Calu3 (cell line): ENCODE data around the gene BMPR1B. TPM values are rescaled to one million over a fixed set of nuclear protein-coding genes. Genes with fewer than 3 reads are reported as not detected.

Source experiments
- BruUV-seq: library from RNA; stranded (reverse); fragments of 400-500 nt; replicated peaks from 2 replicates; lab custom pipeline; 2021; lab: Mats Ljungman, UMichigan
- CTCF ChIA-PET: fragments of 300-600 bp; sonication (Branson Sonifier 250); formaldehyde crosslinking; loops from one replicate; lab custom pipeline; 2022; ENCODE audit warnings: antibody characterized with exemption; lab: Charles Lee
- DNase-seq: peaks from one replicate; pipeline ENCODE4 v3.0.0; 2022
- H3K27ac Mint-ChIP-seq: one replicate; pipeline ENCODE4 v1.8.0; 2022; ENCODE audit warnings: mixed read lengths; ENCODE audit not compliant: unreplicated experiment
- H3K27me3 Mint-ChIP-seq: one replicate; pipeline ENCODE4 v1.8.0; 2022; ENCODE audit warnings: mixed read lengths; ENCODE audit not compliant: unreplicated experiment
- H3K36me3 Mint-ChIP-seq: one replicate; pipeline ENCODE4 v1.8.0; 2022; ENCODE audit warnings: mild to moderate bottlenecking, moderate library complexity, mixed read lengths; ENCODE audit not compliant: insufficient read depth, unreplicated experiment
- H3K4me1 Mint-ChIP-seq: one replicate; pipeline ENCODE4 v1.8.0; 2022; ENCODE audit warnings: mild to moderate bottlenecking, low read depth, mixed read lengths; ENCODE audit not compliant: unreplicated experiment
- H3K4me3 Mint-ChIP-seq: one replicate; pipeline ENCODE4 v1.8.0; 2022; ENCODE audit warnings: mild to moderate bottlenecking, low read depth, moderate library complexity, mixed read lengths; ENCODE audit not compliant: unreplicated experiment
- H3K9me3 Mint-ChIP-seq: one replicate; pipeline ENCODE4 v1.8.0; 2022; ENCODE audit warnings: low read depth, mixed read lengths; ENCODE audit not compliant: unreplicated experiment
- CTCF ChIP-seq: fragments of 200-600 bp; IDR thresholded peaks from one replicate; pipeline ENCODE4 v1.8.0; 2022; ENCODE audit warnings: antibody characterized with exemption; ENCODE audit not compliant: unreplicated experiment
- intact Hi-C: fragments of 100-400 bp; cut with micrococcal nuclease; formaldehyde crosslinking; loops from one replicate; pipeline ENCODE4 v1.10.0; 2022; ENCODE audit not compliant: unreplicated experiment
- total RNA-seq: library from RNA; stranded (reverse); gene quantifications from 2 replicates; pipeline ENCODE4 v1.2.3, GENCODE V29; 2022

BMPR1B gene
- total RNA-seq, 1 experiment from 2014 or later: 9.2 TPM

- no peak overlapping the region for H3K27ac Mint-ChIP-seq
- H3K4me1 Mint-ChIP-seq: no peaks in the 10 kb centered on the region
- CTCF ChIA-PET: no interaction called here
- H3K36me3 Mint-ChIP-seq: no peaks in the 10 kb centered on the region
- no peak overlapping the region for H3K4me3 Mint-ChIP-seq
- TF ChIP-seq CTCF: no peak
- intact Hi-C loops: no loop called here
- H3K9me3 Mint-ChIP-seq: no peaks in the 10 kb centered on the region
- no peak for DNase-seq
- no TSS peak for BruUV-seq
- no peaks in the 10 kb centered on the region for H3K27me3 Mint-ChIP-seq
These were observed 98.3 kb downstream of the BMPR1B start for GRCh38 chr4:94856030-94856429.

GRCh38 chr4:94870146-94870545, 112.4 kb downstream of the BMPR1B start:
- Mint-ChIP-seq H3K4me3 (no peak overlapping the region), H3K36me3 (no peaks in the 10 kb centered on the region), H3K4me1 (no peaks in the 10 kb centered on the region), H3K9me3 (no peaks in the 10 kb centered on the region), H3K27me3 (no peaks in the 10 kb centered on the region), H3K27ac (no peak overlapping the region)
- intact Hi-C loops: no loop called here
- CTCF ChIA-PET: no interaction called here
- TF ChIP-seq CTCF: no peak
- no TSS peak for BruUV-seq
- DNase-seq: no peak

GRCh38 chr4:94871644-94872305, 114.0 kb downstream of the BMPR1B start:
- Mint-ChIP-seq H3K4me1 (no peaks in the 10 kb centered on the region), H3K4me3 (no peak overlapping the region), H3K27ac (no peak overlapping the region), H3K27me3 (no peaks in the 10 kb centered on the region), H3K36me3 (no peaks in the 10 kb centered on the region), H3K9me3 (no peaks in the 10 kb centered on the region)
- intact Hi-C loops: no loop called here
- DNase-seq: no peak
- CTCF ChIA-PET: no interaction called here
- no TSS peak for BruUV-seq
- TF ChIP-seq CTCF: no peak

GRCh38 chr4:94877973-94878372, 120.2 kb downstream of the BMPR1B start:
- BruUV-seq: no TSS peak
- no peaks in the 10 kb centered on the region for H3K4me1 Mint-ChIP-seq
- no peak overlapping the region for H3K4me3 Mint-ChIP-seq
- DNase-seq: no peak
- intact Hi-C loops: no loop called here
- CTCF ChIA-PET: no interaction called here
- no peak for TF ChIP-seq CTCF
- no peak overlapping the region for H3K27ac Mint-ChIP-seq
- no peaks in the 10 kb centered on the region for H3K27me3 Mint-ChIP-seq
- no peaks in the 10 kb centered on the region for H3K36me3 Mint-ChIP-seq
- H3K9me3 Mint-ChIP-seq: no peaks in the 10 kb centered on the region
